ENCODE data around the gene LST1. TPM values are rescaled to one million over a fixed set of nuclear protein-coding genes. Genes with fewer than 3 reads are reported as not detected.

Gene LST1
- total RNA-seq, 1 experiment from 2014 or later = 0.66 TPM

DNA sequence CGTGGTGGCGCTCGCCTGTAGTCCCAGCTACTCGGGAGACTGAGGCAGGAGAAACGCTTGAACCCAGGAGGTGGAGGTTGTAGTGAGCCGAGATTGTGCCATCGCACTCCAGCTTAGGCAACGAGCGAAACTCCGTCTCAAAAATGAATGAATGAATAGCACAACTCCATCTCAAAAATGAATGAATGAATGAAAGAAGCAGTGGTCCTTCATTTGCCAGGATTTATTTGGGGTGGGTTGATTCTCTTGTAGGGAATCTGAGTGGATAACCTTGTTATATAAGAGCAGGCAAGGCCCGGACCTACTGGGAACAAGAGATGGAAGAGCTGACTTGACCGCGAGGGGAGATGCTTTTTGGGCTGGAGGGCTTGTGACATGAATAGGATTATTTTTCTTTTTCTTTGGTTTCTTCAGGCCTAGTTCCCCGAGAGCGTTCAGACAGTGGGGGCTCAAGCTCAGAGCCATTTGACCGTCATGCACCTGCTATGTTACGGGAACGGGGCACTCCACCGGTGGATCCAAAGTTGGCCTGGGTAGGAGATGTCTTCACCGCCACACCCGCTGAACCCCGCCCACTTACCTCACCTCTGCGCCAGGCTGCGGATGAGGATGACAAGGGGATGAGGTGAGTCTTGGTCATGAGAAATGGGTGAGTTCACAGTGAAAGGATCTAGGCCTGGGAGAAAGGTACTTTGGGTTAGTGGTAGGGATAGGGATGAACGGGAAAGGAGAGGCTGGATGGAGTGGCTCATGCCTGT lies 44.3 kb downstream of the LST1 start:
- no peak for ATAC-seq
- Mint-ChIP-seq H3K9me3 (no peaks in the 10 kb centered on the region), H3K36me3 (peaks cover 91% of the 10 kb centered on the region), H3K4me3 (no peak overlapping the region), H3K27me3 (ENCODE audit: low read depth) (no peaks in the 10 kb centered on the region; the same call in 1 of the 2 replicates), H3K27ac (peak overlapping the region; percentile 60), H3K4me1 (no peaks in the 10 kb centered on the region)
- CTCF ChIA-PET = no interaction called here
- no peak for TF ChIP-seq E2F4 (CRISPR knock-in tag; IDR thresholded peaks at IDR 0.05; ENCODE audit: borderline replicate concordance, low read depth)
- TF ChIP-seq ZNF219 (CRISPR knock-in tag; IDR thresholded peaks at IDR 0.05; ENCODE audit: borderline replicate concordance) = no peak
- TF ChIP-seq MXD4 (CRISPR knock-in tag; IDR thresholded peaks at IDR 0.05; ENCODE audit: borderline replicate concordance) = no peak
- no peak for TF ChIP-seq ZSCAN18 (CRISPR knock-in tag; IDR thresholded peaks at IDR 0.05)
- no peak for TF ChIP-seq CREM (CRISPR knock-in tag; IDR thresholded peaks at IDR 0.05)
- no peak for TF ChIP-seq EMX1 (CRISPR knock-in tag; IDR thresholded peaks at IDR 0.05)
- no peak for TF ChIP-seq TEAD4 (CRISPR knock-in tag; IDR thresholded peaks at IDR 0.05)
- TF ChIP-seq ZNF263 (CRISPR knock-in tag; IDR thresholded peaks at IDR 0.05; ENCODE audit: low read depth) = no peak
- TF ChIP-seq PRRX2 (CRISPR knock-in tag; IDR thresholded peaks at IDR 0.05) = no peak
- TF ChIP-seq, protein P1, sequence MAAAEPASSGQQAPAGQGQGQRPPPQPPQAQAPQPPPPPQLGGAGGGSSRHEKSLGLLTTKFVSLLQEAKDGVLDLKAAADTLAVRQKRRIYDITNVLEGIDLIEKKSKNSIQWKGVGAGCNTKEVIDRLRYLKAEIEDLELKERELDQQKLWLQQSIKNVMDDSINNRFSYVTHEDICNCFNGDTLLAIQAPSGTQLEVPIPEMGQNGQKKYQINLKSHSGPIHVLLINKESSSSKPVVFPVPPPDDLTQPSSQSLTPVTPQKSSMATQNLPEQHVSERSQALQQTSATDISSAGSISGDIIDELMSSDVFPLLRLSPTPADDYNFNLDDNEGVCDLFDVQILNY (CRISPR knock-in tag; IDR thresholded peaks at IDR 0.05) = no peak
- TF ChIP-seq ATF3 (CRISPR knock-in tag; conservative IDR thresholded peaks at IDR 0.05) = no peak
- TF ChIP-seq ZBTB21 (CRISPR knock-in tag; IDR thresholded peaks at IDR 0.05; ENCODE audit: borderline replicate concordance) = no peak
- TF ChIP-seq TP53 (CRISPR knock-in tag; IDR thresholded peaks at IDR 0.05) = no peak
- TF ChIP-seq FOXP4 (CRISPR knock-in tag; IDR thresholded peaks at IDR 0.05) = no peak
- no peak for TF ChIP-seq FOXJ3 (CRISPR knock-in tag; IDR thresholded peaks at IDR 0.05; ENCODE audit: borderline replicate concordance)
- TF ChIP-seq ZNF425 (CRISPR knock-in tag; conservative IDR thresholded peaks at IDR 0.05) = no peak
- no peak for TF ChIP-seq NR3C1 (CRISPR knock-in tag; conservative IDR thresholded peaks at IDR 0.05; ENCODE audit: low read depth)
- DNase-seq (ENCODE audit: low spot score) = no peak
- POLR2A ChIA-PET = no interaction called here

- DNase-seq (ENCODE audit: low spot score) (no peak), ATAC-seq (no peak)
- CTCF ChIA-PET = no interaction called here
- Mint-ChIP-seq H3K9me3 (no peaks in the 10 kb centered on the region), H3K4me1 (no peaks in the 10 kb centered on the region), H3K27ac (no peak overlapping the region), H3K27me3 (ENCODE audit: low read depth) (no peaks in the 10 kb centered on the region; the same call in 1 of the 2 replicates), H3K4me3 (no peak overlapping the region), H3K36me3 (peaks cover 91% of the 10 kb centered on the region)
- POLR2A ChIA-PET = no interaction called here
- no peak for TF ChIP-seq GRHL2 (CRISPR knock-in tag; IDR thresholded peaks at IDR 0.05; ENCODE audit: insufficient replicate concordance, severe bottlenecking)
- TF ChIP-seq, protein P2, sequence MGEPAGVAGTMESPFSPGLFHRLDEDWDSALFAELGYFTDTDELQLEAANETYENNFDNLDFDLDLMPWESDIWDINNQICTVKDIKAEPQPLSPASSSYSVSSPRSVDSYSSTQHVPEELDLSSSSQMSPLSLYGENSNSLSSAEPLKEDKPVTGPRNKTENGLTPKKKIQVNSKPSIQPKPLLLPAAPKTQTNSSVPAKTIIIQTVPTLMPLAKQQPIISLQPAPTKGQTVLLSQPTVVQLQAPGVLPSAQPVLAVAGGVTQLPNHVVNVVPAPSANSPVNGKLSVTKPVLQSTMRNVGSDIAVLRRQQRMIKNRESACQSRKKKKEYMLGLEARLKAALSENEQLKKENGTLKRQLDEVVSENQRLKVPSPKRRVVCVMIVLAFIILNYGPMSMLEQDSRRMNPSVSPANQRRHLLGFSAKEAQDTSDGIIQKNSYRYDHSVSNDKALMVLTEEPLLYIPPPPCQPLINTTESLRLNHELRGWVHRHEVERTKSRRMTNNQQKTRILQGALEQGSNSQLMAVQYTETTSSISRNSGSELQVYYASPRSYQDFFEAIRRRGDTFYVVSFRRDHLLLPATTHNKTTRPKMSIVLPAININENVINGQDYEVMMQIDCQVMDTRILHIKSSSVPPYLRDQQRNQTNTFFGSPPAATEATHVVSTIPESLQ (CRISPR knock-in tag; IDR thresholded peaks at IDR 0.05) = no peak
- no peak for TF ChIP-seq RORB (CRISPR knock-in tag; IDR thresholded peaks at IDR 0.05)
- TF ChIP-seq, protein P3, sequence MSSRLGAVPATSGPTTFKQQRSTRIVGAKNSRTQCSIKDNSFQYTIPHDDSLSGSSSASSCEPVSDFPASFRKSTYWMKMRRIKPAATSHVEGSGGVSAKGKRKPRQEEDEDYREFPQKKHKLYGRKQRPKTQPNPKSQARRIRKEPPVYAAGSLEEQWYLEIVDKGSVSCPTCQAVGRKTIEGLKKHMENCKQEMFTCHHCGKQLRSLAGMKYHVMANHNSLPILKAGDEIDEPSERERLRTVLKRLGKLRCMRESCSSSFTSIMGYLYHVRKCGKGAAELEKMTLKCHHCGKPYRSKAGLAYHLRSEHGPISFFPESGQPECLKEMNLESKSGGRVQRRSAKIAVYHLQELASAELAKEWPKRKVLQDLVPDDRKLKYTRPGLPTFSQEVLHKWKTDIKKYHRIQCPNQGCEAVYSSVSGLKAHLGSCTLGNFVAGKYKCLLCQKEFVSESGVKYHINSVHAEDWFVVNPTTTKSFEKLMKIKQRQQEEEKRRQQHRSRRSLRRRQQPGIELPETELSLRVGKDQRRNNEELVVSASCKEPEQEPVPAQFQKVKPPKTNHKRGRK (CRISPR knock-in tag; IDR thresholded peaks at IDR 0.05; ENCODE audit: borderline replicate concordance) = no peak
- TF ChIP-seq ZNF121 (CRISPR knock-in tag; IDR thresholded peaks at IDR 0.05) = no peak
- no peak for TF ChIP-seq CBFB (CRISPR knock-in tag; IDR thresholded peaks at IDR 0.05; ENCODE audit: low read depth)
Measured at GRCh38 chr6:31631209-31631608, 45.1 kb downstream of the LST1 start.

Data from WTC11 (cell line).